ENCODE data around the gene SCN1B.

Gene SCN1B

DNA sequence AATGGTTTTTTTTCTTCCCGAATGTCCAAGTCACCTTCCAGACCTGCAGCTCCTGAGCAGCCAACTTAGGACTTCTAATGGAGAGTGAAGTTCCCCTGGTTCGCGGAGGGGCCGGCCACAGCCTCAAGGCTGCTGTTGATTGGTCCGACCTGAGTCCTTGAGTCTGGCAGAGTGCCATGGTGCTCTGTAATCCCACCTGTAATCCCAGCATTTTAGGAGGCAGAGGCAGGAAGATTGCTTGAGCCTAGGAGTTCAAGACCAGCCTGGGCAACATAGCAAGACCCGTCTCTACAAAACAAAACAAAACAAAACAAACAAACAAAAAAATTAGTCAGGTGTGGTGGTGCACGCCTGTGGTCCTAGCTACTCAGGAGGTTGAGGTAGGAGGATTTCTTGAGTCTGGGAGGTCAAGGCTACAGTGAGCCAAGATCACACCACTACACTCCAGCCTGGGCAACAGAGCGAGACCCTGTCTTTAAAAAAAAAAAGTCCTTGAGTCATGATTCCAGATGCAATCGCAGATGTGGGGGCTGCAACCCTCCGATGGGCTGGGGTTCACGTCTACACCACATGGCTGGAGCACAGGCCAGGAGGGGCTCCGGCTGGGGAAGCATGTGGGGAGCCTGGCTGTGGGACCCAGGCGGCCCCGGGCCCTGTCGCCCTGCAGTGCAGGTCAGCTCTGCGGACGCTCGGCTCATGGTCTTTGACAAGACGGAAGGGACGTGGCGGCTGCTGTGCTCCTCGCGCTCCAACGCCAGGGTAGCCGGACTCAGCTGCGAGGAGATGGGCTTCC, 28.9 kb downstream of the SCN1B start:
- DNase-seq: no peak

DNA sequence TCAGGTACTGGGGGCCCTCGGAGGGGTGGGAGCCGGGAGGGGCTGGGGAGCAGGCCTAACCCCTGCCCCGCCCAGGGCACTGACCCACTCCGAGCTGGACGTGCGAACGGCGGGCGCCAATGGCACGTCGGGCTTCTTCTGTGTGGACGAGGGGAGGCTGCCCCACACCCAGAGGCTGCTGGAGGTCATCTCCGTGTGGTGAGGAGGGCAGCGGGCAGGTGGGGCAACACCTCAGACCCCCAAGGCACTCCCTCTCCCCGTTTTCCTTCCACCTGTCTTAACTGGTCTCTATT, 29.5 kb downstream of the SCN1B start:
- DNase-seq: no peak

DNA sequence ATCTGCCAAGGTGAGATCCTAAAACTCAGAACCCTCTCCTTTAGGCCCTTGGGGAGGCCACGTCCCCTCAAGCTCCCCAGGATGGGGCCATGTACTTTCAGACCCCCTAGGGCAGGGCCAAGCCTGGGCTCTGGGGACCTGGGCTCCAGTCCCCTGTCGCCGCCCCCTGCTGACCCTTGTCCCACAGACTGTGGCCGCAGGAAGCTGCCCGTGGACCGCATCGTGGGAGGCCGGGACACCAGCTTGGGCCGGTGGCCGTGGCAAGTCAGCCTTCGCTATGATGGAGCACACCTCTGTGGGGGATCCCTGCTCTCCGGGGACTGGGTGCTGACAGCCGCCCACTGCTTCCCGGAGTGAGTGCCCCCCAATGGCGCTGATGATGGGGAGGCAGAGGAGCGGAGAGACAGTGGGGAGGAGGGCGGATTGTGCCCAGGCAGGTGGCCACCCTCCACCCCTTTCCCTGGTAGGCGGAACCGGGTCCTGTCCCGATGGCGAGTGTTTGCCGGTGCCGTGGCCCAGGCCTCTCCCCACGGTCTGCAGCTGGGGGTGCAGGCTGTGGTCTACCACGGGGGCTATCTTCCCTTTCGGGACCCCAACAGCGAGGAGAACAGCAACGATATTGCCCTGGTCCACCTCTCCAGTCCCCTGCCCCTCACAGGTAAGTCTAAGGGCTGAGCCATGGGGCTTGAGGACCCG, 30.0 kb downstream of the SCN1B start:
- DNase-seq: no peak

DNA sequence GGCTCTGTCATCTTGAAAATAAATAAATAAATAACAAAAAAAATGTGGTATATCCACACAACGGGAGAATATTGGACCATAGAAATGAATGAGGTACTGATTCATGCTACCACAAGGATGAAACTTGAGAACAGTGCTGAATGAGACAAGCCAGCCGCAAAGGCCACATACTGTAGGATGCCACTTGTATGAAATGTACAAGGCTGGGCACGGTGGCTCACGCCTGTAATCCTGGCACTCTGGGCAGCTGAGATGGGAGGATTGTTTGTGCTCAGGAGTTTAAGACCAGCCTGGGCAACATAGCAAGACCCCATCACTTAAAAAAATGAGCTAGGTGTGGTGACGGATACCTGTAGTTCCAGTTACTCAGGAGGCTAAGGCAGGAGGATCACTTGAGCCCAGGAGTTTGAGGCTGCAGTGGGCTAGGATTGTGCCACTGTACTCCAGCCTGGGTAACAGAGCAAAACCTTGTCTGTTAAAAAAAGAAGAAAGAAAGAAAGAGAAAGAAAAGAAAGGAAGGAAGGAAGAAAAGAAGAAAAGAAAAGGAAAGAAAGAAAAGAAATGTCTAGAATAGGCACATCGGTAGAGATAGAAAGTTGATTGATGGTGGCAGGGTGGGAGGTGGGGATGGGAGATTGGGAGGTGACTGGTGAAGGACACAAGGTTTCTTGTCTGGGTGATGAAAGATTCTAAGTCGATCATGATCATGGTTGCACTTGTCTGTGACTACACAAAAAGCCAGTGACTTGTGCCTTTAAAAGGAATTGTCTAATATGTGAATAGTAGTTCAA, 31.5 kb downstream of the SCN1B start:
- no peak for DNase-seq

DNA sequence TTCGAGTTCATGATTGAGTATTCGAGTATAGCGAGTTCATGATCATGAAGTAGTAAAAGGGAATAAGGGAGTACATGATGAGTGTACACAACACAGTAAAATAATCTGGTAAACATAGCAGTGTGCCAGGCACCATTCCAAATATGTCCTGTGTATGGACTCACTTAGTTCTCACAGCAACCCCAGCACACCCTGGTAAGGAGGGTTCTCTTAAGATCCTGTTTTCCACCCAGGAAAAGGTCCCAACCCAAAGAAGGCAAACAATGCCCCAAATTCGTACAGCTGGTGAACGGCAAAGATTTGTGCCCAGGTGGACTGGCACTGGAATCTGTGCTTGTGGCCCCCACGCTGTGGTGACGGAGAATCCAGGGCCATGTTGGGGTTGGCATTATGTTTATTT, 32.7 kb downstream of the SCN1B start:
- no peak for DNase-seq

DNA sequence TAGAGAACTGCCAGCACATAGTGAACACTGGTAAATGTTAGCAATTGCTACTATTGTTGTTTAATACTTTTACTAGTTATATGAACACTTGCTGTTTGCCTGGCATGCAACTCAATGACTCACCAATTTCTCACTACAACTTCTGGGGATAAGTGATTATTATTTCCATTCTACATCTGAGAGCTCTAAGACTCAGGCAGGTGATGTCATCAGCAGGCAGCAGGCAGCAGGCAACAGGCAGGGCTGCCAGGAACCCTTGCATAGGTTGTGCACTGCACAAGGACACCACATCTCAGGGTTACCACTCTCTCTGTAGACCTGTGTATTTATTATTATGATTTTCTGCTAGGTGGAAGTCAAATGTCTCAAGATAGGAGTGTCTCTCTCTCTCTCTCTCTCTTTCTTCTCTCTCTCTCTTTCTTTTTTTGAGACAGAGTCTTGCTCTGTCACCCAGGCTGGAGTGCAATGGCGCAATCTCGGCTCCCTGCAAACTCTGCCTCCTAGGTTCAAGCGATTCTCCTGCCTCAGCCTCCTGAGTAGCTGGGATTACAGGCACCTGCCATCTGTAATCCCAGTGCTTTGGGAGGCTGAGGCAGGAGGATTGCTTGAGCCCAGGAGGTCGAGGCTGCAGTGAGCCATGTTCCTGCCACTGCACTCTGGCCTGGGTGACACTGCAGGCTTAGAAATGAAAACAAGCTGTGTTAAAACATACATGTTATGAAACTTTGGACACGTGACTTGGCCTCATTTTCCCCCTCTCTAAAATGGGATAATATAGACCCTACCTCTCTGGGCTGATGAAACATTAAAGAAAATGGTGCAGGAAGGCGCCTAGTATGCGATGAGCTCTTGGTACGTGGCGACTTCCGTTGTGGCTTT, 33.9 kb downstream of the SCN1B start:
- no peak for DNase-seq

DNA sequence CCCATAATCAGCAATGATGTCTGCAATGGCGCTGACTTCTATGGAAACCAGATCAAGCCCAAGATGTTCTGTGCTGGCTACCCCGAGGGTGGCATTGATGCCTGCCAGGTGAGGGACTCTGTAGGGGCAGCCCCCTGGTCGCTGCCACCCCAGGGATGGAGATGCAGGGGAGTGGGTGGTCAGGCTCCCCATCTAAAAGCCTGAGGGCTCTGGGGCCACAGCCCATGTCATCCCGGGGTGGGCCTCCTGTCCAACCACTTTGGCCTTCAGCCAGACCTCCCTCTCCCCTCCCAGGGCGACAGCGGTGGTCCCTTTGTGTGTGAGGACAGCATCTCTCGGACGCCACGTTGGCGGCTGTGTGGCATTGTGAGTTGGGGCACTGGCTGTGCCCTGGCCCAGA, 35.3 kb downstream of the SCN1B start:
- DNase-seq: no peak

DNA sequence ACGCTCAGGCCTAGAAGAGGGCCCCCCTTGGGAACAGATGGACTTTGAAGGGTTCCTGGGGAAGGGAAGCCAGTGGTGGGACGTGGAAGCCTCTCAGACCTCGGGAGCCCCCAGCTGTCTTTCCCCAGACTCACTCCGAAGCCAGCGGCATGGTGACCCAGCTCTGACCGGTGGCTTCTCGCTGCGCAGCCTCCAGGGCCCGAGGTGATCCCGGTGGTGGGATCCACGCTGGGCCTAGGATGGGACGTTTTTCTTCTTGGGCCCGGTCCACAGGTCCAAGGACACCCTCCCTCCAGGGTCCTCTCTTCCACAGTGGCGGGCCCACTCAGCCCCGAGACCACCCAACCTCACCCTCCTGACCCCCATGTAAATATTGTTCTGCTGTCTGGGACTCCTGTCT, 35.9 kb downstream of the SCN1B start:
- DNase-seq: no peak

DNA sequence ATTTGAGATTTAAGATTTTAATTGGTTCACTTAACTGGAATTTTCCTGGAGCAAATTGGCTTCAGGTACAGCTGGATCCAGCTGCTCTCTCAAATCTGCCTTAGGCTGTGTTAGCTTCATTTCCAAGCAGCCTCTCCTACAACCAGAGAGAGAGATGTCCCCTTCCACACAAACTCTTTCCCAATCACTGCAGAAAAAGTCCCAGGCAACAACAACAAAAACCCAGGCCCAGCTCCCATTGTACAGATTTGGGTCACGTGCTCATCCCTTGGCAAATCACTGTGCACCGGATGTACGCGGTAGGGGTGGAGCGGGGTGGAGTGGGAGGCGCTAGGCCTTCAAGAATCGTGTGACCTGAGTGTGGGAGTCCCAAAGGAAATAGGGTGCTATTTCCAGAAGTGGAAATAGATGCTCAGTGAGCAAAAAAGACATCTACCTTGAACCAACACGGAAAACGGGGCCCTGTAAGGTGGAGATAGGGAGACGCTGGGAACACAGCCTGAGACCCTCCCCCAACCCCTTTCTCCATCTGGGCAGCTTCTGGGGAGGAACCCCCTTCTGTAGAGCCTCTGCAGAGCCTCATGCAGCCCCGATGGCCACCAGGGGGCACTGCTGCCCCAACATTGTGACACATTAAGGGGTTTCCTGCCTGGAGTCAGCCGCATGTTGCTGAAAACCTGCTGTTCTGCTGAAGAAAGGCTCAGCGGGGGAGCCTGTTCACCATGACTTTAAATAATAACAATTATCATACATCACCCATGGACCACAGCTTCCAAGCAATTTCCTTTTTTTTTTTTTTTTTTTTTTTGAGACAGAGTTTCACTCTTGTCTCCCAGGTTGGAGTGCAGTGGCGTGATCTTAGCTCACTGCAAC, 36.7 kb downstream of the SCN1B start:
- DNase-seq: peak; percentile 86 to 87

DNA sequence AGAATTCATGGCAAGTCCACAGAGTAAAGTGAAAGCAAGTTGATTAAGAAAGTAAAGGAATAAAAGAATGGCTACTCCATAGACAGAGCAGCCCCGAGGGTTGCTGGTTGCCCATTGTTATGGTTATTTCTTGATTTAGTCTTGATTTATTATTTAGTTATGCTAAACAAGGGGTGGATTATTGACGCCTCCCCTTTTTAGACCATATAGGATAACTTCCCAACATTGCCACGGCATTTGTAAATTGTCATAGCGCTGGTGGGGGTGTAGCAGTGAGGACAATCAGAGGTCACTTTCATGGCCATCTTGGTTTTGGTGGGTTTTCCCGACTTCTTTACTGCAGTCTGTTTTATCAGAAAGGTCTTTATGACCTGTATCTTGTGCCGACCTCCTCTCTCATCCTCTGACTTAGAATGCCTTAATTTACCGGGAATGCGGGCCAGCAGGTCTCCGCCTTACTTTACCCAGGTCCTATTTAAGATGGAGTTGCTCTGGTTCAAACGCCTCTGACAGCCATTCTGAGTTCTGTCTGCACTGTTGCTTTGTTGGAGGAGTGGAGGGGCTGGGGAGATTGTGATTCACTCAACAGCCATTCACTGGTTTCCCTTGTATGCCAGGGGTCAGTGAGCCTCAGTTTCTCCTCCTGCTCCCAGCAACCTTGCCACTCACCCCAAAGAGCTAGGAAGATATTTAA, 38.8 kb downstream of the SCN1B start:
- DNase-seq: no peak

DNA sequence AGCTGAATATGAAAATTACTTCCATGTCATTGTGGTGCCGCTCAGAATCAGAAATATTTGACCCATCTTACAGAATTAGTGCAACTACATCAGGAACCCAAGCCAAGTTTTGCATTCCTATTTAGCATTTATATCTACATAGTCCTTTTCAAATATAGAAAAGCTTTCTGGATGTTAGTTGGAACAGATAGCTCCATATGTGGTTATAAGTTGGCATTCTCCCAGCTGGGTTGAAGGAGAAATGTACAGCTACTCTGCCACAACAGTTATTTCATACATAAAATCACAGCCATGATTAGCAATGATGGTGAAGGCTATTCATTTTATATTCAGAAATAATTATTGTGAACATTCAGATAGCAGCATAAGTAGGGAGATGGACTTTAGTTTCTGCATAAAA, 39.4 kb downstream of the SCN1B start:
- DNase-seq: no peak

DNA sequence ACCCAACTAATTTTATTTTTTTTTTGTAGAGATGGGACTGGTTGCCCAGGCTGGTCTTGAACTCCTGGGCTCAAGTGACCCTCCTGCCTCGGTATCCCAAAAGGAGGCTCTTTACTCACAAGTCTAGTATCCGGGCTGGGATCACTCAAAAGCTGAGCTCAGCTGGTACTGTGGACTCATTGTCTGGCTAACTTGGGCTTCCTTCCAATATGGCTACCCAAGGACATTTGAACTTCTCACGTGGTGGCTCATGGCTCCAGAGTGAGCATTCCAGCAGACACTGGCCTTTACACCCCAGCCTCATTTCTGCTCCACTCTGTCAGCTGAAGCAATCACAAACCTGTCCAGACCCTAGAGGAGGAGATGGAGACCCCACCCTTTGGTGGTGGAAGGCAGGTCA, 40.2 kb downstream of the SCN1B start:
- DNase-seq: no peak

DNA sequence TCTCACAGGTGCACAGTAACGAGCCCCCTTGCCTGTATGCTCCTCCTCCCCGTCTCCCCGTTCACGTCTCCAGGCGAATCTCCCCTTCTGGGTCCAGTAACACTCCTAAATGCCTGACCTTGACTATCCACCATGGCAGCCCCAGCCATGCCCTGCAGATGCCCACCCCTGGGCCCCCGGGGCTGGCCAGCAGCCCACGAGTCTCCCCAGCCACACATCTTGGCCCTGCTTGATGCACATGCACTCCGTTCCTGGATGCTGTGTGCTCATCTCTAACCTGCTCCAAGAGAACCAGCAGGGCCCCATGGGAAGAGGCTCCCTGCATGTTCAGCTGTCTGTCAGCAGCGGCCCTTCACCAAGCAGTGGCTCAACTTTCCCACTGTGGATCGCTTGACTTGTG, 43.2 kb downstream of the SCN1B start:
- DNase-seq: no peak

DNA sequence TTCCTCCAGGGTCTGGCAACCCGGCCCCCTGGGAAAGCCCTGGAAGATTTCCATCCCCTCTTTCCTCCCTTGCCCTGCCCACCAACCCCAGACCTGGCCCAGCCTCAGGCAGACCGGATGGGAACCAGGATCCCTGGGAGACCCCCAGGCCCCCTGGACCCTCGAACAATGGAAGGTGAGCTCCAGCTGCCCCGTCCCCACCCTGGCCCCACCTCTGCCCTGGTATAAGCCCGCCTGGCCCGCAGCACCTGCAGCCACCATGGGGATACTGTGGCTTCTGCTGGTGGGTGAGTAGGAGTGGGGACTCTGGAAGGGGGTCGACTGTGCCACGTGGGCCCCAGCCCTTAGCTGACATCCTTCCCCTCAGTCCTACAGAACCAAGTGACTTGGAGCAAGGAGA, 43.7 kb downstream of the SCN1B start:
- DNase-seq: no peak

DNA sequence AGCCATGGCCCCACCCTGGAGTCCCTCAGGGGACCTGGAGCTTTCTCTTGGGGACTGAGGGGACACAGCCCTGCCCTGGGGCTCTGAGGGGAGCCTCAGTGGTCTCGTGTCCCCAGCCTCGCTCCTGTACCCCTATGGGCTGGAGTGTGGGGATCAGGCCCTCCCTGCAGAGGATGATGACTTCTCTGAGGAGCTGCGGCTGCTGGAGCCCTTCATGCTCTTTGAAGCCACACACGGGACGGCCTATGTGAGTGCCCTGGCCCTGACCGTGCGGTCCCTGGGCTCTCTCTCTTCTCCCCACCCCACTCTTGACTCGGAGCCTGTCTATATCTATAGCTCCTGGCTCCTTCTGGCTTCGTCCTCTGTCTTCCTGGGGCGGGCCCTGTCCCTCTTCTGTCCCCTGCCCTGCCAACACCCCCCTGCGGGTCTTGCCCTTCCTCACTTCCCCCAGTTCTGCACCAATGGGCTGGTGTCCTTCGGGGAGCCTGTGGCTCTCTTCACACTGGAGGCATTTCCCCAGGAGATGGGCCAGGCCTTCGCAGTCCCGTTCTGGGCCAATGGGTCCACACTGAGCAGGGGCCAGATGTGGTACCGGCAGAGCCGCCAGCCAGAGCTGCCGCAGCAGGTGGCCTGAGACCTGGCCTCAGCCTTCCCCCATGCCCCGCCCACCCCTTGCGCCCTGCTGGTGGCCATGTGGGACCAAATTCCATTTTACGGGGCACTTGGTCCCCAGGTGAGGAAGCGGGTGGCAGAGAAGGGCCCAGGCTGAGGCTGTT, 44.3 kb downstream of the SCN1B start:
- no peak for DNase-seq

DNA sequence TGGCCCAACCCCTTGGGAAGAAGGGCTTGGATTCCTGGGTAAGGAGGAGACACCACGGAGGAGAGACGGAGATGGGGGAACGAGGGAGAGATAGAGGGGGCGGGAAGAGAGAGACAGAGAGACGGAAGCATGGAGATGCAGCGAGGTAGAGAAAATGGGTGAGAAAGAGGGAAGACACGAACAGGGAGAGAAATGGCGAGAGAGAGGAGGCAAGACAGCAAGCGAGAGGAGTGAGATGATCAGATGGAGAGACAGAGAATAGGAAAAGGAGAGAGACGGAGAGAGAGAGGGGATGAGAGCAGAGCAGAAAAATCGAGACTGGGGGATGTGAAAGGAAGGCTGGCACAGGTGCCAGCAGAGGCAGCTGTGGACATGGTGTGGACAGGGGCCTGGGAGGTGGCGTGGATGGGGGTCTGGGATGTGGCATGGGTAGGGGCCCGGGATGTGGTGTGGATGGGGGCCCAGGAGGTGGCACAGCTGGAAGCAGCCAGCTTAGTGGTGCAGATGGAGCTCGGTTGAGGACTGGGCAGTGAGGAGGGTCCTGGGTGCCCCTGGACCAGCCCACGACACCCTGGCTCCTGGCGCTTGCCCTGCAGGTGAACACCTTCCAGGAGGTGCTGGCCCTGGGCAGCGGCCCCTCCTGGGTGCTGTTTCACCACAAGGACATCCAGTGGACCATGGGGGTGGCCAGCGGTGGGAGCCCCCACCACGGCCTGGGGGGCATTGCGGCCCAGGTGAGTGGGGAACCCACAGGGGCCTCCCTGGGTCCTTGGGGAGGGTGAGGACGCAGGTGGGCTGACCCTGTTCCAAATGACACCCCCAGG, 45.1 kb downstream of the SCN1B start:
- no peak for DNase-seq

DNA sequence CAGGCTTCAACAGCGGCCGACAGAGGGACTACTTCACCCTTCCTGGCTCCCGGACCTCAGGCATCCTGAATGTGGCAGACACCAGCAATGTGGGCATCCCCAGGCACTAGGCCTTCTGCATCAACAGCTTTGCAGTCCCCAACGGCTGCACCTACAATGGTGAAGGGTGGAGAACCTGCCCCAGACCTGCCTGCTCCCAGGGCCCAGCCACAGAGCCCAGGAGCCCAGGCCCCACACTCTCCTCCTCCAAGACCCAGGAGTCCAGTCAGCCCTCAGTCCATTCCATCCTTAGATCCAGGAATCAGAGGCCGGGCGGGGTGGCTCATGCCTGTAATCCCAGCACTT, 45.7 kb downstream of the SCN1B start:
- no peak for DNase-seq

DNA sequence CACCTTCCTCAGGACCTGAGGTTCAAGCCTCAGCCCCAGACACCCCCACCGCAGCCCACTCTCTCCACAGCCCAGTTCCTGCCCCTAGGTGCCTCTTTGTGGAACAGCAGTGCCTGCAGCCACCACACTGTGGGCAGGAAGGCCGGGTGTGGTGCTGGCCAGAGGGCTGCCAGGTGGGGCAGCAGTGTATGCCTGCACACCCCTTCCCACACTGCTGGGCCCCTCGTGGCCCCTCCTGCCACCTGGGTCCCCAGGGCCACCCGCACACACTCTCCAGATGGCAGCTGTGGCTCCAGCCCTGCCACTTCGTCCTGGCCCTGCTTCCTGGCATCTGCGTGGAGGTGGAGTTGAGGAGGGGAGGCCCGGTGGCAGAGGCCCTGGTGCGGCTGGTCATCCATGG, 46.4 kb downstream of the SCN1B start:
- no peak for DNase-seq

DNA sequence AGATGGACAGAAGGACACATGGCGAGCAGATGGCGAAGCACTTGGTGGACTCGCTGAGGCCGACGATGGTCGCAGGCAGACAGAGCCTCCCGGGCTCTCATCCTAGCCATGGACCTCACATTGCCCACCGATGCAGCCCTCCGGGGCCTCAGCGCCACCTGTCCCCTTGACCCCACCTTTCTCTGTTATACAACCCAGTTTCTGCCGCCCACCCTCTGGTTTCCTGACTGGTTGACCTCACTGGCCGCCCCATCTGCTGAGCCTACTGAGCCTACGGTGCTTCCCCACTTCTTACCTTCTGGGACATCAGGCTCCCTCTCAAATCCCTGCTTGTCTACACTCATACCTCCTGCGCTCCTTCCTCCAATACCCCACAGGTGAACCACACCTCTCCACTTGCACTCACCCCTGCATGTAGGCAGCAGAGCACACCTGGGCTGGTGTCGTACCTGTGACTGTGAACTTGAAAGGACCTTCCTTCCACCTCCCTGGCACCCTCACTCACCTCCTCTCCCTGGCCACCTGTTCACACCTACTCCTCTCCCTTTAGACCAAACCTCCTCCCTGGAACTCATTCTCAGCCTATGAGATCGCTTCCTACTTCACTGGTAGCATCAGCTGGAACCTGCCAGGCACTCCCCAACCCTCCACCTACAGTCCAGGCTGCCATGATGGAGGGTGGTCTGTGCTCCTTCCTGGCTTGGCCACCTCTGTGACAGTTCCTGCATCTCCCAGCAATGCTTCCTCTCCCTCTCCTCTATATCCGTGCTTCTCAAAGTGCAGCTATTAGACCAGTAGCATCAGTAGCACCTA, 47.3 kb downstream of the SCN1B start:
- DNase-seq: no peak
